ENCODE measurements around the gene RCSD1.

Gene RCSD1

GRCh38 chr1:167750641-167751040 is 120.6 kb downstream of the RCSD1 start:
- no peak for DNase-seq

- no peak for DNase-seq
Observed at GRCh38 chr1:167751676-167752075, 121.6 kb downstream of the RCSD1 start.

- peak; percentile 30 for DNase-seq
Observed at GRCh38 chr1:167752219-167752985, 122.4 kb downstream of the RCSD1 start.

GRCh38 chr1:167755654-167756053 is 125.6 kb downstream of the RCSD1 start:
- DNase-seq, result no peak

All from suppressor macrophage treated with lipopolysaccharide for 4 hours (primary cell).